Glomerular endothelial cell (primary cell): ENCODE measurements around the gene CEP131. TPM values are rescaled to one million over a fixed set of nuclear protein-coding genes. Genes with fewer than 3 reads are reported as not detected.

Experiments
- DNase-seq: peaks from one replicate; pipeline ENCODE4 v3.0.0-alpha.2; 2011; ENCODE audit warnings: low read depth, low spot score; ENCODE audit errors: extremely low read depth
- total RNA-seq: library from RNA; depleted of rRNA; stranded (reverse); fragments of >200 nt; gene quantifications from 2 replicates; pipeline ENCODE4 v1.2.3, GENCODE V29; 2015

Gene CEP131
- total RNA-seq, 1 donor from 2014 or later: 14.6 TPM

GRCh38 chr17:81170727-81171494 lies 51.9 kb downstream of the CEP131 start:
- no peak for DNase-seq

GRCh38 chr17:81169870-81170309 lies 52.9 kb downstream of the CEP131 start:
- no peak for DNase-seq

- no peak for DNase-seq
These were observed 55.1 kb downstream of the CEP131 start for GRCh38 chr17:81167638-81168037.

- DNase-seq: no peak
These were observed 55.6 kb downstream of the CEP131 start for GRCh38 chr17:81167194-81167524.

- DNase-seq: no peak
These were observed 56.7 kb downstream of the CEP131 start, which contains the start of gene AATK for GRCh38 chr17:81166033-81166492. AATK (minus strand) TSS chr17:81166221; CDS start chr17:81165992, 229 bp downstream.

GRCh38 chr17:81165246-81166032 lies 57.3 kb downstream of the CEP131 start, which contains the start of gene PVALEF:
PVALEF (plus strand) TSS chr17:81165507; CDS start chr17:81181227, 15,720 bp downstream.
- no peak for DNase-seq

- DNase-seq: no peak
These were observed 58.2 kb downstream of the CEP131 start for GRCh38 chr17:81164371-81165245.

- DNase-seq: no peak
These were observed 58.9 kb downstream of the CEP131 start for GRCh38 chr17:81163703-81164370.

GRCh38 chr17:81163051-81163695 lies 59.6 kb downstream of the CEP131 start:
- no peak for DNase-seq

- no peak for DNase-seq
These were observed 60.3 kb downstream of the CEP131 start for GRCh38 chr17:81162491-81162890.

GRCh38 chr17:81161972-81162371 lies 60.8 kb downstream of the CEP131 start:
- no peak for DNase-seq

- no peak for DNase-seq
These were observed 61.2 kb downstream of the CEP131 start for GRCh38 chr17:81161536-81161935.

GRCh38 chr17:81160747-81161453 lies 61.9 kb downstream of the CEP131 start:
- DNase-seq: no peak

- DNase-seq: no peak
These were observed 62.5 kb downstream of the CEP131 start for GRCh38 chr17:81160306-81160705.

- no peak for DNase-seq
These were observed 63.0 kb downstream of the CEP131 start for GRCh38 chr17:81159611-81160265.

- DNase-seq: no peak
These were observed 63.8 kb downstream of the CEP131 start for GRCh38 chr17:81158688-81159590.

GRCh38 chr17:81157848-81158687 lies 64.7 kb downstream of the CEP131 start:
- no peak for DNase-seq
